OCI-LY1 (cell line): ENCODE data around the gene CACNA2D3.

Experiments used
- H2AFZ ChIP-seq: fragments of 200-600 bp; sonication (generic), shearing (Covaris generic); 2 replicates; pipeline ENCODE4 v1.6.0; 2014; ENCODE audit warnings: antibody characterized with exemption, mild to moderate bottlenecking, low read length
- H3F3A ChIP-seq: fragments of 200-600 bp; sonication (generic), shearing (Covaris generic); 2 replicates; pipeline ENCODE4 v1.6.0; 2014; ENCODE audit warnings: mild to moderate bottlenecking, antibody characterized with exemption, low read length, moderate library complexity; ENCODE audit not compliant: insufficient read depth
- H3K27ac ChIP-seq: fragments of 200-600 bp; sonication (generic); 2 replicates; pipeline ENCODE4 v1.5.1; 2014; ENCODE audit warnings: low read length, mixed run types, mild to moderate bottlenecking, low read depth; ENCODE audit not compliant: poor library complexity, severe bottlenecking
- H3K27me3 ChIP-seq: fragments of 200-600 bp; sonication (generic); 2 replicates; pipeline ENCODE4 v1.6.0; 2014; ENCODE audit warnings: antibody characterized with exemption, mild to moderate bottlenecking, low read length, moderate library complexity; ENCODE audit not compliant: insufficient read depth
- H3K36me3 ChIP-seq: fragments of 200-600 bp; sonication (generic); 2 replicates; pipeline ENCODE4 v1.6.1; 2014; ENCODE audit warnings: mild to moderate bottlenecking, antibody characterized with exemption, low read length, moderate library complexity, mixed read lengths; ENCODE audit not compliant: insufficient read depth
- H3K4me1 ChIP-seq: fragments of 200-600 bp; sonication (generic); 2 replicates; pipeline ENCODE4 v1.5.1; 2014; ENCODE audit warnings: mild to moderate bottlenecking, low read length, moderate library complexity; ENCODE audit not compliant: insufficient read depth, severe bottlenecking
- H3K4me2 ChIP-seq: fragments of 200-600 bp; sonication (generic), shearing (Covaris generic); 2 replicates; pipeline ENCODE4 v1.6.1; 2014; ENCODE audit warnings: low read length
- H3K4me3 ChIP-seq: fragments of 200-600 bp; sonication (generic); 2 replicates; pipeline ENCODE4 v1.5.1; 2014; ENCODE audit warnings: low read length, low read depth, mild to moderate bottlenecking, mixed read lengths; ENCODE audit not compliant: poor library complexity, severe bottlenecking
- H3K79me2 ChIP-seq: fragments of 200-600 bp; shearing (Covaris generic); 2 replicates; pipeline ENCODE4 v1.6.1; 2016; ENCODE audit warnings: mixed run types, low read length, mixed read lengths; ENCODE audit not compliant: insufficient read depth
- H3K9ac ChIP-seq: fragments of 200-600 bp; sonication (generic), shearing (Covaris generic); 2 replicates; pipeline ENCODE4 v1.6.1; 2014; ENCODE audit warnings: mild to moderate bottlenecking, low read length, mixed read lengths
- H3K9me2 ChIP-seq: fragments of 200-600 bp; sonication (generic), shearing (Covaris generic); 2 replicates; pipeline ENCODE4 v1.6.1; 2014; ENCODE audit warnings: low read depth, mild to moderate bottlenecking, low read length, mixed read lengths
- H3K9me3 ChIP-seq: fragments of 200-600 bp; shearing (Covaris generic); 2 replicates; pipeline ENCODE4 v1.6.1; 2014; ENCODE audit warnings: low read length, mixed read lengths
- H4K20me1 ChIP-seq: fragments of 200-600 bp; sonication (generic), shearing (Covaris generic); 2 replicates; pipeline ENCODE4 v1.6.0; 2016; ENCODE audit warnings: mild to moderate bottlenecking, low read length; ENCODE audit not compliant: insufficient read depth
- EZH2 ChIP-seq: fragments of 200-600 bp; sonication (generic), shearing (Covaris generic); IDR thresholded peaks from 2 replicates; pipeline ENCODE4 v1.8.0; 2017; ENCODE audit warnings: borderline replicate concordance, mixed run types, mild to moderate bottlenecking, antibody characterized with exemption, low read length, moderate library complexity, mixed read lengths
- TF ChIP-seq, protein P1 (sequence below): fragments of 200-600 bp; sonication (generic), shearing (Covaris generic); IDR thresholded peaks from 2 replicates; pipeline ENCODE4 v1.5.1; 2017; ENCODE audit warnings: mild to moderate bottlenecking, antibody characterized with exemption, low read length, moderate library complexity, mixed read lengths

The CACNA2D3 gene

GRCh38 chr3:54574906-54575617 is 452.7 kb downstream of the CACNA2D3 start:
- Histone ChIP-seq H3K4me1 (no peaks in the 10 kb centered on the region), H3K9me3 (no peaks in the 10 kb centered on the region), H3K27ac (no peak overlapping the region), H3K36me3 (no peaks in the 10 kb centered on the region), H4K20me1 (no peaks in the 10 kb centered on the region), H3K4me2 (no peak overlapping the region), H3K9me2 (no peaks in the 10 kb centered on the region), H3K27me3 (no peaks in the 10 kb centered on the region), H3K79me2 (no peaks in the 10 kb centered on the region), H2AFZ (no peak overlapping the region), H3K9ac (no peak overlapping the region), H3K4me3 (no peak overlapping the region), H3F3A (no peaks in the 10 kb centered on the region)
- TF ChIP-seq EZH2, result no peak
- TF ChIP-seq, protein P1, sequence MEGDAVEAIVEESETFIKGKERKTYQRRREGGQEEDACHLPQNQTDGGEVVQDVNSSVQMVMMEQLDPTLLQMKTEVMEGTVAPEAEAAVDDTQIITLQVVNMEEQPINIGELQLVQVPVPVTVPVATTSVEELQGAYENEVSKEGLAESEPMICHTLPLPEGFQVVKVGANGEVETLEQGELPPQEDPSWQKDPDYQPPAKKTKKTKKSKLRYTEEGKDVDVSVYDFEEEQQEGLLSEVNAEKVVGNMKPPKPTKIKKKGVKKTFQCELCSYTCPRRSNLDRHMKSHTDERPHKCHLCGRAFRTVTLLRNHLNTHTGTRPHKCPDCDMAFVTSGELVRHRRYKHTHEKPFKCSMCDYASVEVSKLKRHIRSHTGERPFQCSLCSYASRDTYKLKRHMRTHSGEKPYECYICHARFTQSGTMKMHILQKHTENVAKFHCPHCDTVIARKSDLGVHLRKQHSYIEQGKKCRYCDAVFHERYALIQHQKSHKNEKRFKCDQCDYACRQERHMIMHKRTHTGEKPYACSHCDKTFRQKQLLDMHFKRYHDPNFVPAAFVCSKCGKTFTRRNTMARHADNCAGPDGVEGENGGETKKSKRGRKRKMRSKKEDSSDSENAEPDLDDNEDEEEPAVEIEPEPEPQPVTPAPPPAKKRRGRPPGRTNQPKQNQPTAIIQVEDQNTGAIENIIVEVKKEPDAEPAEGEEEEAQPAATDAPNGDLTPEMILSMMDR, result no peak

DNA sequence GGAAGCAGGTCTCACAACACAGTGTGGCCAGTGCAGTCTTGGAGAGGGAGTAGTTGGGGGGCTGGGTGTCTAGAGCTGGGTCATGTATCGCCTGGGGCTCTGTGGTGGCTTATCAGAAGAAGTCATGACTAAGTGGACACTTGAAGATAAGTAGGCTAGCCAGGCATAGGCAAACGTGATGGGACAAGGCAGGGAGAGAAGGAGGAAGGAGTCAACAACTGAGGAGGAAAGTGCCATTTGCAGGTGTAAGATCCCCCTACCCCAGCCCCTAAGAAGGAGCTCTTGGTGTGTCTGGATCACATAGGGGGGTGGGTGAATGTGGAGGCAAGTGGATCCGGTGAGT is 453.2 kb downstream of the CACNA2D3 start:
- Histone ChIP-seq H2AFZ (no peak overlapping the region), H4K20me1 (no peaks in the 10 kb centered on the region), H3K9me2 (no peaks in the 10 kb centered on the region), H3K79me2 (no peaks in the 10 kb centered on the region), H3K9me3 (no peaks in the 10 kb centered on the region), H3K27ac (no peak overlapping the region), H3K36me3 (no peaks in the 10 kb centered on the region), H3K9ac (no peak overlapping the region), H3F3A (no peaks in the 10 kb centered on the region), H3K27me3 (no peaks in the 10 kb centered on the region), H3K4me2 (no peak overlapping the region), H3K4me3 (no peak overlapping the region), H3K4me1 (no peaks in the 10 kb centered on the region)
- TF ChIP-seq EZH2, result no peak
- TF ChIP-seq, protein P1, result no peak

DNA sequence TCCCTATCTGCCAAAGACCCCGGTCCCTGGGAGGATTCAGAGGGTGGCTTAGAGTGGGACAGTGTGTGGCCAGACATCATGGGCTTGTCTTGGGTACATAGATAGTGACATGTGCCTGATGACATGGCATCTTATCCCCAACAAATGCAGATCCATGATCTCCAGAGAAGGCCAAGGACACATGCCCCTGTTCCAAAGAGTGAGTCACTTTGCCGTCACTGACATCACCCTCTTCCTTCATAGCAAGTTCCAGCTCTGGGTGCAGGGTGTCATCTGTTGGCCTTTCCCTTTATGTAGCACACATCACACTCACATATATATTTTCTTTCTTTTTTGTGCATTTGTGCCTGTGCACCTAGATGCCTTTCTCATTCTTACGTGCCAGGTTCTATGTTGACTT is 455.0 kb downstream of the CACNA2D3 start:
- no peaks in the 10 kb centered on the region for H3K9me3 ChIP-seq
- no peak overlapping the region for H3K9ac ChIP-seq
- no peak overlapping the region for H3K4me2 ChIP-seq
- no peaks in the 10 kb centered on the region for H3F3A ChIP-seq
- no peaks in the 10 kb centered on the region for H3K27me3 ChIP-seq
- H3K36me3 ChIP-seq, result no peaks in the 10 kb centered on the region
- H3K4me3 ChIP-seq, result no peak overlapping the region
- no peaks in the 10 kb centered on the region for H3K79me2 ChIP-seq
- H3K9me2 ChIP-seq, result no peaks in the 10 kb centered on the region
- no peak overlapping the region for H3K27ac ChIP-seq
- TF ChIP-seq, protein P1, result no peak
- no peak for TF ChIP-seq EZH2
- H4K20me1 ChIP-seq, result no peaks in the 10 kb centered on the region
- H3K4me1 ChIP-seq, result no peaks in the 10 kb centered on the region
- H2AFZ ChIP-seq, result no peak overlapping the region
